ENCODE results near the gene TSBP1. TPM values are rescaled to one million over a fixed set of nuclear protein-coding genes. Genes with fewer than 3 reads are reported as not detected.

The TSBP1 gene
- total RNA-seq, 1 experiment from 2014 or later: not detected

- TF ChIP-seq CTCF (conservative IDR thresholded peaks at IDR 0.05; ENCODE audit: low read depth, low read length): no peak
- TF ChIP-seq EZH2 (IDR thresholded peaks at IDR 0.05; ENCODE audit: borderline replicate concordance, low read depth, low read length, poor library complexity, severe bottlenecking): no peak
- intact Hi-C loops (cut with micrococcal nuclease; ENCODE audit: unreplicated experiment): loop anchor here (5.0 to 10.0 kb wide), 2 partner anchors 165 to 547 kb away; no protein-coding TSS in a partner anchor
- Histone ChIP-seq H3K4me1 (ENCODE audit: insufficient read depth, low read length, poor library complexity, severe bottlenecking) (peaks cover 6% of the 10 kb centered on the region), H3K9me3 (ENCODE audit: low read depth, low read length, poor library complexity, severe bottlenecking) (peaks cover 10% of the 10 kb centered on the region), H3K27me3 (replicated peaks; ENCODE audit: insufficient read depth, low read depth, low read length, poor library complexity) (no peaks in the 10 kb centered on the region), H3K27ac (ENCODE audit: low read depth, low read length, poor library complexity, severe bottlenecking) (no peak overlapping the region), H3K4me3 (ENCODE audit: low read depth, low read length, poor library complexity, severe bottlenecking) (no peak overlapping the region), H3K36me3 (ENCODE audit: insufficient read depth, low read length, poor library complexity, severe bottlenecking) (no peaks in the 10 kb centered on the region)
- CTCF ChIA-PET: no interaction called here
- BruUV-seq (replicated peaks): no TSS peak
- POLR2A ChIA-PET (ENCODE audit: low non-redundant PET): no interaction called here
- DNase-seq (ENCODE audit: low spot score): no peak
Measured at GRCh38 chr6:32247401-32247800, 124.3 kb downstream of the TSBP1 start.

- H3K9me3 ChIP-seq (ENCODE audit: low read depth, low read length, poor library complexity, severe bottlenecking): peaks cover 10% of the 10 kb centered on the region
- peak; percentile 97 for TF ChIP-seq CTCF (conservative IDR thresholded peaks at IDR 0.05; ENCODE audit: low read depth, low read length)
- TF ChIP-seq EZH2 (IDR thresholded peaks at IDR 0.05; ENCODE audit: borderline replicate concordance, low read depth, low read length, poor library complexity, severe bottlenecking): no peak
- H3K27me3 ChIP-seq (replicated peaks; ENCODE audit: insufficient read depth, low read depth, low read length, poor library complexity): no peaks in the 10 kb centered on the region
- no TSS peak for BruUV-seq (replicated peaks)
- intact Hi-C loops (cut with micrococcal nuclease; ENCODE audit: unreplicated experiment): loop anchor here (5.0 to 10.0 kb wide), 3 partner anchors 128 to 550 kb away; no protein-coding TSS in a partner anchor
- no peak overlapping the region for H3K4me3 ChIP-seq (ENCODE audit: low read depth, low read length, poor library complexity, severe bottlenecking)
- CTCF ChIA-PET: interaction anchor here (0.5 to 0.6 kb wide), 2 partner anchors 129 to 309 kb away, joined by 3 read pairs; no protein-coding TSS in a partner anchor
- H3K36me3 ChIP-seq (ENCODE audit: insufficient read depth, low read length, poor library complexity, severe bottlenecking): no peaks in the 10 kb centered on the region
- peaks cover 6% of the 10 kb centered on the region for H3K4me1 ChIP-seq (ENCODE audit: insufficient read depth, low read length, poor library complexity, severe bottlenecking)
- DNase-seq (ENCODE audit: low spot score): peak; percentile 87
- POLR2A ChIA-PET (ENCODE audit: low non-redundant PET): interaction anchor here (0.5 kb wide), 1 partner anchor 1637 kb away, joined by 7 read pairs; no protein-coding TSS in a partner anchor
- no peak overlapping the region for H3K27ac ChIP-seq (ENCODE audit: low read depth, low read length, poor library complexity, severe bottlenecking)
Measured at GRCh38 chr6:32244946-32245398, 126.7 kb downstream of the TSBP1 start.

GRCh38 chr6:32244270-32244669, 127.4 kb downstream of the TSBP1 start:
- intact Hi-C loops (cut with micrococcal nuclease; ENCODE audit: unreplicated experiment): loop anchor here (5.0 to 10.0 kb wide), 2 partner anchors 127 to 551 kb away; no protein-coding TSS in a partner anchor
- no peak overlapping the region for H3K4me3 ChIP-seq (ENCODE audit: low read depth, low read length, poor library complexity, severe bottlenecking)
- no peak overlapping the region for H3K27ac ChIP-seq (ENCODE audit: low read depth, low read length, poor library complexity, severe bottlenecking)
- DNase-seq (ENCODE audit: low spot score): no peak
- CTCF ChIA-PET: no interaction called here
- peaks cover 6% of the 10 kb centered on the region for H3K4me1 ChIP-seq (ENCODE audit: insufficient read depth, low read length, poor library complexity, severe bottlenecking)
- no peaks in the 10 kb centered on the region for H3K27me3 ChIP-seq (replicated peaks; ENCODE audit: insufficient read depth, low read depth, low read length, poor library complexity)
- peaks cover 7% of the 10 kb centered on the region for H3K9me3 ChIP-seq (ENCODE audit: low read depth, low read length, poor library complexity, severe bottlenecking)
- POLR2A ChIA-PET (ENCODE audit: low non-redundant PET): no interaction called here
- no peaks in the 10 kb centered on the region for H3K36me3 ChIP-seq (ENCODE audit: insufficient read depth, low read length, poor library complexity, severe bottlenecking)
- TF ChIP-seq CTCF (conservative IDR thresholded peaks at IDR 0.05; ENCODE audit: low read depth, low read length) (no peak), EZH2 (IDR thresholded peaks at IDR 0.05; ENCODE audit: borderline replicate concordance, low read depth, low read length, poor library complexity, severe bottlenecking) (no peak)
- no TSS peak for BruUV-seq (replicated peaks)

Other genes with a start within 250 kb of the TSBP1 start
- gene ATF6B, start 243.7 kb downstream of the TSBP1 start, total RNA-seq (2021): 70.2 and 74.7 TPM in 2 replicates
- 13.5 and 14.1 TPM in 2 replicates for gene FKBPL, start 241.6 kb downstream of the TSBP1 start, total RNA-seq (2021)
- 4.5 and 4.7 TPM in 2 replicates for gene PRRT1, start 220.0 kb downstream of the TSBP1 start, total RNA-seq (2021)
- 58.6 and 70.9 TPM in 2 replicates for gene PPT2, start 217.8 kb downstream of the TSBP1 start, total RNA-seq (2021)
- gene EGFL8, start 207.3 kb downstream of the TSBP1 start, total RNA-seq (2021): 31.3 and 32.4 TPM in 2 replicates
- gene AGPAT1, start 195.8 kb downstream of the TSBP1 start, total RNA-seq (2021): 102 and 108 TPM in 2 replicates
- 62.9 and 67.0 TPM in 2 replicates for gene RNF5, start 193.5 kb downstream of the TSBP1 start, total RNA-seq (2021)
- gene AGER, start 187.7 kb downstream of the TSBP1 start, total RNA-seq (2021): 13.3 and 18.8 TPM in 2 replicates
- 84.0 and 97.2 TPM in 2 replicates for gene PBX2, start 181.7 kb downstream of the TSBP1 start, total RNA-seq (2021)
- gene GPSM3, start 179.3 kb downstream of the TSBP1 start, total RNA-seq (2021): 4.8 and 6.0 TPM in 2 replicates
- gene NOTCH4, start 147.8 kb downstream of the TSBP1 start, total RNA-seq (2021): 2.4 and 2.8 TPM in 2 replicates
- not detected in 2 replicates for gene BTNL2, start 35.3 kb upstream of the TSBP1 start, total RNA-seq (2021)
- gene HLA-DRA, start 68.0 kb upstream of the TSBP1 start, total RNA-seq (2021): not detected in 2 replicates
- gene HLA-DRB5, start 158.4 kb upstream of the TSBP1 start, total RNA-seq (2021): not detected in 2 replicates
- not detected in 2 replicates for gene HLA-DRB1, start 217.9 kb upstream of the TSBP1 start, total RNA-seq (2021)

Measured in A673 (cell line).